Endothelial cell of umbilical vein (primary cell): Measurements from ENCODE around the gene TRIM59.

ENCODE experiments used
- FOS ChIP-seq: IDR thresholded peaks from 2 replicates; pipeline ENCODE4 v1.6.1; 2011; ENCODE audit warnings: mild to moderate bottlenecking, low read length, moderate library complexity, borderline replicate concordance; ENCODE audit not compliant: insufficient read depth
- POLR2A ChIP-seq: IDR thresholded peaks from 2 replicates; pipeline ENCODE4 v1.6.1; 2012; ENCODE audit warnings: low read depth, mild to moderate bottlenecking, control low read depth, low read length
- POLR2AphosphoS5 ChIP-seq: IDR thresholded peaks from 2 replicates; pipeline ENCODE4 v1.6.1; 2012; ENCODE audit warnings: low read depth, mild to moderate bottlenecking, control low read depth, low read length, moderate library complexity; ENCODE audit not compliant: insufficient read depth

GRCh38 chr3:160459450-160459970 lies 9.9 kb upstream of the TRIM59 start:
- no peak for TF ChIP-seq FOS
- no peak for TF ChIP-seq POLR2AphosphoS5
- no peak for TF ChIP-seq POLR2A
